Measurements from ENCODE around the gene CYP26A1. TPM values are rescaled to one million over a fixed set of nuclear protein-coding genes. Genes with fewer than 3 reads are reported as not detected.

Gene CYP26A1
- total RNA-seq, 1 experiment from 2014 or later: 0.17 TPM

GRCh38 chr10:93039110-93039509, 34.6 kb upstream of the CYP26A1 start (continued):
- TF ChIP-seq REST (IDR thresholded peaks at IDR 0.05; ENCODE audit: low read depth) (no peak), FOSL1 (IDR thresholded peaks at IDR 0.05; ENCODE audit: low read depth) (no peak), CBX3 (IDR thresholded peaks at IDR 0.05; ENCODE audit: low read depth) (no peak)

GRCh38 chr10:93039721-93040120, 34.0 kb upstream of the CYP26A1 start:
- peak; percentile 12 for DNase-seq (ENCODE audit: low read depth, low spot score)
- Histone ChIP-seq H3K79me2 (ENCODE audit: insufficient read depth, low read length) (no peaks in the 10 kb centered on the region), H3K36me3 (ENCODE audit: control insufficient read depth in 1 of 2, insufficient read depth in 2 of 2, low read length in 2 of 2) (no peaks in the 10 kb centered on the region), H3K4me3 (replicated peaks in 1 of 2; ENCODE audit: low read depth in 1 of 2, low read length in 2 of 2) (no peak overlapping the region), H3K9me3 (ENCODE audit: control insufficient read depth in 1 of 2, insufficient read depth in 1 of 2, low read depth in 1 of 2, low read length in 2 of 2) (no peaks in the 10 kb centered on the region), H3K27ac (ENCODE audit: low read depth, low read length) (no peak overlapping the region), H3K27me3 (ENCODE audit: insufficient read depth, low read length) (no peaks in the 10 kb centered on the region), H3K9ac (ENCODE audit: low read length) (no peak overlapping the region), H2AFZ (ENCODE audit: low read depth, low read length, poor library complexity, severe bottlenecking) (no peak overlapping the region), H3K9me2 (ENCODE audit: insufficient read depth) (no peaks in the 10 kb centered on the region), H4K20me1 (ENCODE audit: insufficient read depth) (no peaks in the 10 kb centered on the region), H3K4me2 (ENCODE audit: low read length) (no peak overlapping the region), H3K4me1 (ENCODE audit: control insufficient read depth in 1 of 2, insufficient read depth in 2 of 2, low read length in 2 of 2) (no peaks in the 10 kb centered on the region)
- BruUV-seq (replicated peaks): no TSS peak
- peak; percentile 72 for ATAC-seq
- RAD21 ChIA-PET (ENCODE audit: low non-redundant PET in 1 of 2, low total read pairs in 2 of 2, uncharacterized antibody in 2 of 2, unreplicated experiment in 2 of 2): no interaction called here
- CTCF ChIA-PET: interaction anchor here (0.7 to 1.3 kb wide), 3 partner anchors 29 to 76 kb away, joined by 3 read pairs; no protein-coding TSS in a partner anchor
- intact Hi-C loops (cut with micrococcal nuclease): loop anchor here (2.0 kb wide), 1 partner anchor 33 kb away; no protein-coding TSS in a partner anchor
- TF ChIP-seq CTCF (IDR thresholded peaks at IDR 0.05 in 2 of 3, conservative IDR thresholded peaks at IDR 0.05 in 1 of 3; ENCODE audit: borderline replicate concordance in 1 of 3, insufficient read depth in 1 of 3, low read depth in 2 of 3, low read length in 2 of 3) (peak; percentile 57 to 68 (median 65); a peak in 5 of 6 replicates), MAX (IDR thresholded peaks at IDR 0.05) (peak; percentile 40; the same call in 1 of the 2 replicates), CBX3 (IDR thresholded peaks at IDR 0.05; ENCODE audit: low read depth) (no peak), SP1 (IDR thresholded peaks at IDR 0.05; ENCODE audit: low read depth) (no peak), RAD21 (IDR thresholded peaks at IDR 0.05; ENCODE audit: low read depth) (peak; percentile 78), ELF1 (IDR thresholded peaks at IDR 0.05; ENCODE audit: borderline replicate concordance, low read depth) (no peak)
- POLR2A ChIA-PET: no interaction called here
